ENCODE measurements around the gene SPDYE16.
"Not testable (repeated sequence)": the region's sequence is repeated elsewhere in the genome, so short reads cannot be mapped to it uniquely, and the experiment has no call there.

DNA sequence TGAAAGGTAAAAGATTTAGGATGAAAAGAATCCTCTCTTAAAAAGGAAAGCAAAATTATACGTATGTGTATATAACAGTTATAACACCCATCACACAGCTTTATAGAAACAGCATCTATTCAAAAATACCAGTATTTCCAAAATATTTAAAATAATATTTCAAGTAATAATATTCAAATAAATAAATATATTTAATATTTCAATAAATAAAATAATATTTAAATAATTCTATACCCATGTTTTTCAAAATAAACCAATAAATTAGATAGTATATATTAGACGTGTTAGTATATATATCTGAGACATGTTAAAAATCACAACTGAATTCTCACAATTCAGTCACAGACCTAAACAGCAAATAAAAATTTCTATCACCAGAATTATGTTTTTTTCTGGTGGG lies 11.5 kb downstream of the SPDYE16 start:
- not testable (repeated sequence) for TF ChIP-seq LEF1 (IDR thresholded peaks at IDR 0.05; ENCODE audit: borderline replicate concordance); HDGF (IDR thresholded peaks at IDR 0.05; ENCODE audit: borderline replicate concordance); ZNF384 (IDR thresholded peaks at IDR 0.05); SP1 (IDR thresholded peaks at IDR 0.05); TARDBP (IDR thresholded peaks at IDR 0.05); SUZ12 (IDR thresholded peaks at IDR 0.05); FOXM1 (IDR thresholded peaks at IDR 0.05; ENCODE audit: borderline replicate concordance); ARNT (IDR thresholded peaks at IDR 0.05); FOXA1 (IDR thresholded peaks at IDR 0.05)
- TF ChIP-seq, protein P1, sequence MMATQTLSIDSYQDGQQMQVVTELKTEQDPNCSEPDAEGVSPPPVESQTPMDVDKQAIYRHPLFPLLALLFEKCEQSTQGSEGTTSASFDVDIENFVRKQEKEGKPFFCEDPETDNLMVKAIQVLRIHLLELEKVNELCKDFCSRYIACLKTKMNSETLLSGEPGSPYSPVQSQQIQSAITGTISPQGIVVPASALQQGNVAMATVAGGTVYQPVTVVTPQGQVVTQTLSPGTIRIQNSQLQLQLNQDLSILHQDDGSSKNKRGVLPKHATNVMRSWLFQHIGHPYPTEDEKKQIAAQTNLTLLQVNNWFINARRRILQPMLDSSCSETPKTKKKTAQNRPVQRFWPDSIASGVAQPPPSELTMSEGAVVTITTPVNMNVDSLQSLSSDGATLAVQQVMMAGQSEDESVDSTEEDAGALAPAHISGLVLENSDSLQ (IDR thresholded peaks at IDR 0.05) = not testable (repeated sequence)

All from HEK293T (cell line).